MG63 (cell line): ENCODE results near the gene ATG2A. TPM values are rescaled to one million over a fixed set of nuclear protein-coding genes. Genes with fewer than 3 reads are reported as not detected.

ENCODE experiments used
- DNase-seq: peaks from one replicate; pipeline ENCODE4 v3.0.0-alpha.2; 2020
- H3K27me3 ChIP-seq: fragments of 250-450 bp; sonication (Bioruptor Pico); 2 replicates; pipeline ENCODE4 v1.5.1; 2020; ENCODE audit warnings: mild to moderate bottlenecking, moderate library complexity
- H3K36me3 ChIP-seq: fragments of 250-450 bp; sonication (Bioruptor Pico); 2 replicates; pipeline ENCODE4 v1.5.1; 2020; ENCODE audit warnings: mild to moderate bottlenecking, moderate library complexity
- H3K4me3 ChIP-seq: fragments of 250-450 bp; sonication (Bioruptor Pico); 2 replicates; pipeline ENCODE4 v1.5.1; 2020; ENCODE audit warnings: mild to moderate bottlenecking, moderate library complexity
- H3K9me3 ChIP-seq: fragments of 250-450 bp; sonication (Bioruptor Pico); 2 replicates; pipeline ENCODE4 v1.5.1; 2020; ENCODE audit warnings: mild to moderate bottlenecking, moderate library complexity
- total RNA-seq: library from RNA; depleted of rRNA; stranded (reverse); fragments of >200 nt; shearing (Covaris generic); gene quantifications from 2 replicates; pipeline ENCODE4 v1.2.3, GENCODE V29; 2014; ENCODE audit warnings: low replicate concordance

The ATG2A gene
- total RNA-seq, 1 experiment from 2014 or later: 4.6 TPM

DNA sequence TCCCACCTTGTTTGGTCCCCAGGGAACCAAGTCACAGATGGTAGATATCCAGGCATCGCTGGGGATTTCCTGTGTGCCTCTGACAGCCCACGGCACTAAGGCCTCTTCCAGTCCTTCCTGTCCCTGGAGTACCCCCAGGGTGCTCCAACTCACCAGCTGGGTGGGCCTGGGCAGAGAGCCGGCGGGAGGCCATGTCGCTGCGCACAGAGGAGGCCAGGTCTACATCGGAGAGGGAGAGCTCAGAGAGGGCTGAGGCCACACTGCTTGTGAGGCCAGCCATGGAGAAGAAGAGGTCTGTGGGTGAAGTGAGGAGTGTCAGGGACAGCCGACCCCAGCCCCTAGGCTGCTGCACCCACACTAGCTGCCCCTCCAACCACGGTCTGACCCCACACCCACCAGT is 5.3 kb downstream of the ATG2A start:
- Histone ChIP-seq H3K27me3 (no peaks in the 10 kb centered on the region), H3K9me3 (no peaks in the 10 kb centered on the region), H3K4me3 (no peak overlapping the region), H3K36me3 (no peaks in the 10 kb centered on the region; the same call in none of the 2 replicates)
- DNase-seq: no peak

DNA sequence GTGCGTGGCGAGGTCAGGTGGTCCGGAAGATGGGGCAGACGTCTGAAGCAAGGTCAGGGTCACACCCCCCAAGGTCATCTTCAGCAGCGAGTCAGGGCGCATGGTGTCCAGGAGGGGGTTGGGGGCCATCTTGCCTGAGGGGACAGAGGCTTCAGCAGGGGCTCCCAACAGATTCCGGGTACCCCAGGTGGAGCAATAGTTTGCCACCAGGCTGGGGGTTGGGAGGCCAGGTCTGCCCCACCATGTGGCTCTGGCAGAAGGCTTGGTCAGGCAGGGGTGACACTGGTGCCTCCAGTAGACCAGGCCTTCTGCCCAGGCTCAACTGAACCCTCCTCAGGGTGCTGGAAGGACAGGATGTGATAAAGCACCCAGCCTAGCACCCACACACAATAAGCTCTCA is 5.9 kb downstream of the ATG2A start:
- H3K4me3 ChIP-seq: no peak overlapping the region
- DNase-seq: no peak
- no peaks in the 10 kb centered on the region for H3K27me3 ChIP-seq
- no peaks in the 10 kb centered on the region for H3K9me3 ChIP-seq
- H3K36me3 ChIP-seq: no peaks in the 10 kb centered on the region; the same call in none of the 2 replicates

DNA sequence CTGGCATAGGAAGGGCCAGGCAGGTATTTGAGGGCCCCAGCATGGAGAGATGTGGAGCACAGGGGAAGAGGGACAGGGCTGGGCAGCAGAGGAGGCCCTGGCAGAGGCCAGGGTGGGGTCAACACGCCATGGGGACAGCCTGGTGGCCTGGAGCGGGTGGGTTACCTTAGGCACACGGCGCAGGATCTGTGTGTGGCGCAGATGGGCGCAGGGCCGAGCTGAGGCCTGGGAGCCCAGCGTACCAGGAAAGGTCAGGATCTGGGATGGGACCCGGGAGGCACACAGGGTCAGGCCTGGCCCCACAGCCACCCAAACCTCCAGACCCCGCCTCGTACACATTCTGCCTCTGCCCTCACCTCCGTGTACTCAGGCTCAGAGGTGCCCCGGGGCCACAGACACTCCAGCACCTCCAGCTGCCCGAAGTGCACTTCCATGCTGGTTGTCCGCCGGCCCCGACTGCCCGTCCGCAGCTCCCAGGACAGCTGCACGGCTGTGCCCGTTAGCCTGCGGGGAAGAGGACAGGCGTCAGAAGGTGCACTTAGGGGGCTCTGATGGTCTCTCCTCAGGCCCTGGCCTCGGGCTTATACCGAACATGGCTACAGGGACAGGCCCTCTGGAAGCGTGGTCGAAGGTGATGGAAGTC is 6.4 kb downstream of the ATG2A start:
- Histone ChIP-seq H3K27me3 (no peaks in the 10 kb centered on the region), H3K36me3 (no peaks in the 10 kb centered on the region; the same call in none of the 2 replicates), H3K4me3 (no peak overlapping the region), H3K9me3 (no peaks in the 10 kb centered on the region)
- DNase-seq: no peak

DNA sequence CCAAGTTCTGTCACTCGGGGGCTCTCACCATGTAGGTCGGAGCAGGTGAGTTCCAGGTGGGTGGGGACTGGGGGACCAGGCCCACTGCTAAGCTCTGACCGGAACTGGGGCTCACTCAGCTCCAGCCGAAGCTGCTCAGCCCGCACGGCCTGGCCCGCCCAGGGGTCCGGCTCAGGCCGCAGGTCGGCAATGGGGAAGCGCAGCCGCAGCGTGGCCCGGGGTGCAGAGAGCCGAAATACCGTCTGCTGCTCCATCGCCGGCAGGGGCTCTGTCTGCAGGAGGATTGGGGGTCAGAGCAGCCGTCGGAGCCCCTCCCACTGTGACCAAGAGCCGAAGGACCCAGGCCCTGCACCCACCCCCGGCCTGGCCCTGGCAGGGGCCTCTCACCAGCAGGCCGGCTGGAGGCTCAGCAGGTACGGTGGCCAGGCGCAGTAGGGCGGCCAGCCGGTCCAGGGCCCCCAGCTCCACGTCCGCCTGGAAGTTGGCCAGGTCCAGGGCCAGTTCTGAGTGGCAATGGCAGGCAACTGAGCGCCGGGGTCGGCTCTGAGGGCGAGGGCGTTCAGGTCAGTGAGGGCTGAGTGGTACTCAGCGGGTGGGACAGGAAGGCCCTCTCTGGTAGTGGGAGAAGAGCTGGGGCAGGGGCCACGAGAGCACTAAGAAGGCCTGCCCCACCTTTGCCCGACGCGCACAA is 7.2 kb downstream of the ATG2A start:
- no peaks in the 10 kb centered on the region; the same call in none of the 2 replicates for H3K36me3 ChIP-seq
- H3K4me3 ChIP-seq: no peak overlapping the region
- H3K9me3 ChIP-seq: no peaks in the 10 kb centered on the region
- H3K27me3 ChIP-seq: no peaks in the 10 kb centered on the region
- no peak for DNase-seq

DNA sequence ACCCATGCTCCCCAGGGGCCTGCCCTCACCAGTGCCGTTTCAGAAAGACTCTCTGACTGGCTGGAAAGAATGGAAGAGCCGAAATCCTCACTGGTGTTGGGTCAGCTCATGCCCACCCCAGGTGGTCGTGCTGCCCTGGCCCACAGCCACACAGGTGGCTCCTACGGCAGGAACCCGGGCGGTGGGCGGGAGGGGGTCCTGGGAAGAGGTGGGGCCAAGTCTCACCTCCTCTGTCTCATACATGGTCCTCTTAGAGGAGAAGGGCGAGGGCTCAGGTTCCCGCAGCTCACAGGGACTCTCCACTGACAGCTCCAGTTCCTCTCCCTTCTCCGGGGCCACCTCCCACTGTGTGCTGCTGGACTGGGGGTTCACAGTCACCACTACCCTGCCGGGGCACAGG is 8.2 kb downstream of the ATG2A start:
- Histone ChIP-seq H3K9me3 (no peaks in the 10 kb centered on the region), H3K27me3 (no peaks in the 10 kb centered on the region), H3K36me3 (no peaks in the 10 kb centered on the region; the same call in none of the 2 replicates), H3K4me3 (no peak overlapping the region)
- no peak for DNase-seq

DNA sequence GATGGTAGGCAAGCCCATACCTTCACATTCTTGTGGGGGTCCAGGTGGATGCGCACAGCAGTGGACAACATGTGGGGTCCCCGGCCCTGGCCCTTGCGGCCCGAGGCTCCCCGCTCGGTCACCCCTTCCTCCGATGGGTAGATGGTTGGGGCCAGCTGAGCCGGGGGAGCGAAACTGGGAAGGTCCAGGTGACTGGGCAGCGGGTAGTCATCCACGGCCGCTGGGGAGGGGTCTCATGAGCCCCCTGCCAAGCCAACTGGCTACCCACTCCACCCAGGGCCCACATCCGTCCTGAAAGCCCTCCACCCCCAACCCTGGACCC is 10.7 kb downstream of the ATG2A start:
- no peak for DNase-seq
- H3K9me3 ChIP-seq: no peaks in the 10 kb centered on the region
- no peak overlapping the region for H3K4me3 ChIP-seq
- no peaks in the 10 kb centered on the region for H3K27me3 ChIP-seq
- peaks cover 4% of the 10 kb centered on the region; the same call in 1 of the 2 replicates for H3K36me3 ChIP-seq

DNA sequence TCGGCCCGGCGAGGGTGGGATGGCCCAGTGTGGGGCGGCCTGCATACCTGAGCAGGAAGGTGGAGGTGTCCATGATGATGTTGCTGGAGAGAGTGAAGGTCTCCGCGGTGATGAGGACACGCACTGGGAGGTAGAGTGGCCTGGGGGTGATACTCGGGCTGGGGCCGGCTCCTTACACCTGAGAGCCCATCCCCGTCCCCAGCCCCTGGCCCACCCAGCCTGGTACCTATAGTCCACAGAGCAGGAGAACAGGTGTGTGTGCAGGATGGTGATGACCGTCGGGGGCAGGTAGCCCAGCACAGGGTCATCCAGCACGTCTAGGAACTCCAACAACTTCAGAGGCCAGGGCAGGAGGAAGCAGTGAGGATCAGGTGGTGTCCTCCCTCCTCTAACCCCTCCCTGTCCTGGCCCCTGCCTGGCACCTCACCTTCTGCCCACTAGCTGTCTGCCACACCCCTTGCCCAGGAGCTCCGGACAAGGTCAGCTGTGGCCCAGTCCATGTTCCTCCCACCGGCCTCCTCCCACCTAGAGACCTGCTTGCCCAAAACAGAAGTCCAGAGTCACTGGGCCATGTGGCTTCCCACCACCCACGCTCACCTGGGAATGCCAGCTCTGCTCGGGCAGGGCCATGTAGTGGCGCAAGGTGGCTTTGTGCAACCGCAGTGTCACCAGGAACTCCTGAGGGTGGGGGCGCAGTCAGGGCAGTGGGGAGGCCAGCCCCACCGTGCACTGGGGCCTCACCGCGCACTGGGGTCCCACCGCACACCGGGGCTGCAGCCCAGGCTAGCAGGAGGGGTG is 11.3 kb downstream of the ATG2A start:
- no peaks in the 10 kb centered on the region for H3K9me3 ChIP-seq
- H3K36me3 ChIP-seq: peaks cover 6% of the 10 kb centered on the region
- no peak overlapping the region for H3K4me3 ChIP-seq
- no peaks in the 10 kb centered on the region for H3K27me3 ChIP-seq
- no peak for DNase-seq

DNA sequence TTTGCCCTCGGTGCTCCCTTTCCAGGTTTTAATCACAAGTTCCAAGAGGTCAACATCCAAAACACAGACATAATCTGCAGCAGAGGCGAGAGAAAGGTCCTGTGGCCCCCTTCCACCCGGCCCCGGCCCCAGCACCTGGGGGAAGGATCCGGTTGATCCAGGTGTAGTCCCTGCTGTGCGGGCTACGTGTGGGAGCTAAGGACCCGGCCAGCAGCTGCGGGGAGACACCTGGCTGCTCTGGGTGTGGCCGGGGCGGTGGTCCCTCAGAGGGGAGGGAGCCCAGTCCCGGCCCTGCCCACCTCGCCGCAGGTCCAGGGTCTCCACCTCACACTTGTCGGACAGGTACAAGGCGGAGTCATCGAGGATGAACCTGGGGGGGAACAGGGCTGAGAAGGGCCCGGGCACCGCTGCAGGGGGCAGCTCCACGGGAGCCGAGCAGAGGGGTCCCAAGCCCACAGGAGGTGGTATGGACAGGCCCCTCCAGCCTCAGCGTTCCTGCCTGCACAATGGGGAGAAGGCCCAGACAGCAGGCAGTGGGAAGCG is 13.6 kb downstream of the ATG2A start:
- Histone ChIP-seq H3K36me3 (peaks cover 6% of the 10 kb centered on the region), H3K4me3 (no peak overlapping the region), H3K9me3 (no peaks in the 10 kb centered on the region), H3K27me3 (no peaks in the 10 kb centered on the region)
- DNase-seq: no peak

DNA sequence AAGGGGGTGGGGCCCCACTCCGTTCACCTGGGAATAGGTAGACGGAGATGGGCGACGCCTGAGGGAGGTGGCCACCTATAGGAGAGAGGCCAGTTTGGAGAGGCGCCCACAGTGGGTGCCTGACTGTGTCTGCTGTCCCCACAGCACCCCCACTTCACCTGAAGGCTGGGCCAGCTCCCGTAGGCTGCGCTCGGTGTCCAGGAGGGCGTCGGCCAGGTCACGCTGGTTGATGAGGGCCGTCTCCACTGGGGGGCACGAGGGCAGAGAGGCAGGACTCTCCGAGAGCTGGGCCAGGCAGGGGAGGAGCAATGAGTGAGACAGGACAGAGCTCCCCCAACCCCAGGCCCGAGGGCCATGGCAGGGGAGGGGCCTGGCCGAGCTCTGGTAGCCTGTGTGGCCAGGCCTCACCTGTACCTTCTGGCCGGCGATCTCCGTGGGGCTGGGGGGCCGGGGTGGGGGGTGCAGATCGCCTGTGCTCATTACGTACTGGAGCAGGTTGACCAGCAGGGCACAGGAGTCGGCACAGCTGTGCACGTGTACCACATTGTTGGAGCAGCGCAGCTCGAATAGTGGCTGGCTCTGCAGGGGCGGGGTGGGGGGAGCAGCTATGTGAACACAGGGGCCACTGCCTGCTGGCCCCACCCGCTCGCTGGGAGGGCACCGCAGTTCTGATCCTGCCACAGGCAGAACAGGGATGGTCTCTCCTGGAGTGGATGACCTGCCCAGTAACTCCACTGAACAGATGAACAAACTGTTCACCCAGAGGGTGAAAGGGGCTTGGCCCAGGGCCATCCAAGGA is 14.7 kb downstream of the ATG2A start:
- Histone ChIP-seq H3K9me3 (no peaks in the 10 kb centered on the region), H3K4me3 (no peak overlapping the region), H3K36me3 (peaks cover 6% of the 10 kb centered on the region), H3K27me3 (no peaks in the 10 kb centered on the region)
- DNase-seq: no peak

DNA sequence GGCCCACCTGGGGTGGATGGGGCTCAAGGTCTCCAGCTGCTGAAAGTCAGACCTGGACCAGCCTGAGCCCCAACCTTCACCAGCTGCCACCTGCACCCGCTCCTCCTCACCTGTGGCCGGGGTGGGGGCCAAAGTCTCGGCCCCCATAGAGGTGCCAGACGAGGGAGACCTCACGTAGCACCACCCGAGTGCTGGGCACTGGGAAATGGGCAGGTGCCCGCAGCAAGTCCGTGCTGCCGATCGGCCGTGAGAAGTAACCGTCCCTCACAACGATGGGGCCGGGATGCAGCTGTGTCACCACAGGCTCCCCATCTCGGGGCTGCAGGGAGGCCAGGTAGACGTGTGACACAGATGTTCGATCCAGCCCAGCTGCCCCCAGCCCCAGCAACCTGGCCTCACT is 16.2 kb downstream of the ATG2A start:
- Histone ChIP-seq H3K36me3 (peaks cover 6% of the 10 kb centered on the region), H3K27me3 (no peaks in the 10 kb centered on the region), H3K9me3 (no peaks in the 10 kb centered on the region), H3K4me3 (no peak overlapping the region)
- DNase-seq: no peak

DNA sequence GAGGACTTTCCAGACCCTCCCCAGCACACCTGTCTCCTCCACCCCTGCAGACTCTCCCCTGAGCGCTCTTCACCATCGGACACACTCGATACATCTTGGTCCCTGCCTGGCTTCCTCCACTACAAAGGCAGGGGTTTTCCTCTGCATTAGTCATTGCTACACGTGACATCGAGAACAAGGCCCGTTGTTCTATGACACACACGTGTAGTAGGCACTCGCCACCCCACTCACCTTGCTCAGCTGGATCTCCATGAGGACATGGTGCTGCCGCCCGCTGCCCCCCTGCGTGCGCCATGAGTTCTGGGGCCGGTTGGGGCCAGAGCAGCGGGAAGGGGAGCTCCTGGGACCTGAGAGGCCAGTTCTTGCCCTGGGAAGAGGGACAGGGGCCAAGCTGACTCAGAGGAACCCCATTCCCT is 16.7 kb downstream of the ATG2A start:
- Histone ChIP-seq H3K36me3 (peaks cover 6% of the 10 kb centered on the region), H3K27me3 (no peaks in the 10 kb centered on the region), H3K4me3 (no peak overlapping the region), H3K9me3 (no peaks in the 10 kb centered on the region)
- DNase-seq: no peak

DNA sequence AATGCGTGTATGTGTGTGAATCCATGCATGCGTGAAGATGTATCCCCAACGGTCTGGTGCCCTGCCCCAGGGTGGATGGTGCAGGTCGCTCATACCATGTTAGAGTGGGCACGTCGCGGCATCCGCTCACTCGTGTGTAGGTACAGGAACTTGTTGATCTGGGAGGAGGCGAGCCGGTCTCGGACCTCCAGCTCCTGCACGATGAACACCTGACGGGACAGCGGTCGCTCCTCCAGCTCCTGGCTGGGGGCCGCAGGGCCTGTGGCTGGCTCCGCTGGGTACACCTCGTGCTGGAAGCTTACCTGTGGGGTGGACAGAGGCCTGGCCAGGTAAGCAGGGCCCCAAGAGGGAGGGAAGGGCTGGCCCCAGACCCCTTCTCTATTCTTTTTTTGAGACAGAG is 18.5 kb downstream of the ATG2A start:
- no peak overlapping the region for H3K4me3 ChIP-seq
- no peak for DNase-seq
- H3K27me3 ChIP-seq: no peaks in the 10 kb centered on the region
- no peaks in the 10 kb centered on the region for H3K9me3 ChIP-seq
- H3K36me3 ChIP-seq: peaks cover 6% of the 10 kb centered on the region

DNA sequence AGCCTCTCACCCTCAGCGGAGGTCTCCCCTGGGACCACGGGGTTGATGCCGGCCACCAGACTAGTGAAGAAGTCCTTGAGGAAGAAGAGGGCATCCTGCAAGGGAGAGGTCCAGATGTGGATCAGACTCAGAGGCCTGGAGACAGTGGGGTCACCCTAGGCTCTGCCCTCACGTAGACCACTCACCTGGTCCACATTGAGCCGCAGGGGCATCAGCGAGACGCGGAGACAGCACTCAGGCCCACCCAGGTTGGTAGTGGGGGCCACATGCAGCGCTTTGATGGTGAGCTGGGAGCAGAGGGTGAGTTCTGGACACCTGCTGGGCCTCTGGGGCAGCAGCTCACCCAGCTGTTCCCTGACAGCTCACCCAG is 18.9 kb downstream of the ATG2A start:
- no peaks in the 10 kb centered on the region for H3K27me3 ChIP-seq
- peaks cover 6% of the 10 kb centered on the region for H3K36me3 ChIP-seq
- H3K4me3 ChIP-seq: no peak overlapping the region
- DNase-seq: no peak
- H3K9me3 ChIP-seq: no peaks in the 10 kb centered on the region

DNA sequence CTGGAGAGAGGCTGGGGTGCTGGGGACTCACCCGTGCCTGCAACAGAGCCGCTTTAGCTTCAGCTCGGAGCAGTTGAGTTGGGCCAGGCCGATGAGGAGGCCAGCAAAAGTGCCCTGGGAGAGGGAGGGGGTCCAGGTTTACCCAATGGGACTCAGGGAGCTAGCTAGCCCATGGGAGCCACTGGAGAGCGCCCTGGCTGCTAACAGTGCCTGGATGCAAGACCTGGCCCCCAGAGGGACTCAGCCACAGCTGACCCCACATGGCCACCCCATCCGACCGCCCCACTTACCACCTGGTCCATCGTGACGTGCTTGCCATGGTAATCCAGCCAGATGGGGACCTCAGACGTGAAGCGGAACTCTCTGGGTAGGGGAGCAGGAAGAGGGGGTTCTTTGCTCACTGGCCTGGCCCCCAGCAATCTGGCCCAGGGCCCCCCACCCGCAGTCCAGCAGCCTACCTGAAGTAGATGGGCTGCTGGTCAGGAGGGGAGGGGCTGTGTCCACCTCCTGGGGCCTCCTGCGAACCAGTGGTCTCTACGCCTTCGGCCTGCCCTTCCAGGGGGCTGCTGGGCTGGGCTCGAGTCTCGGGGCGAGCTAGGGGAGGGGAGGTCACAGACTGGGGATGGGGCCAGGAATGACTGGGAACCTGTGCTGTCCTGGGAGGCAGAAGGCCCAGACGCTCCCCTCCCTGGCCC is 19.5 kb downstream of the ATG2A start:
- DNase-seq: no peak
- Histone ChIP-seq H3K9me3 (no peaks in the 10 kb centered on the region), H3K27me3 (no peaks in the 10 kb centered on the region), H3K4me3 (no peak overlapping the region), H3K36me3 (peaks cover 6% of the 10 kb centered on the region)

DNA sequence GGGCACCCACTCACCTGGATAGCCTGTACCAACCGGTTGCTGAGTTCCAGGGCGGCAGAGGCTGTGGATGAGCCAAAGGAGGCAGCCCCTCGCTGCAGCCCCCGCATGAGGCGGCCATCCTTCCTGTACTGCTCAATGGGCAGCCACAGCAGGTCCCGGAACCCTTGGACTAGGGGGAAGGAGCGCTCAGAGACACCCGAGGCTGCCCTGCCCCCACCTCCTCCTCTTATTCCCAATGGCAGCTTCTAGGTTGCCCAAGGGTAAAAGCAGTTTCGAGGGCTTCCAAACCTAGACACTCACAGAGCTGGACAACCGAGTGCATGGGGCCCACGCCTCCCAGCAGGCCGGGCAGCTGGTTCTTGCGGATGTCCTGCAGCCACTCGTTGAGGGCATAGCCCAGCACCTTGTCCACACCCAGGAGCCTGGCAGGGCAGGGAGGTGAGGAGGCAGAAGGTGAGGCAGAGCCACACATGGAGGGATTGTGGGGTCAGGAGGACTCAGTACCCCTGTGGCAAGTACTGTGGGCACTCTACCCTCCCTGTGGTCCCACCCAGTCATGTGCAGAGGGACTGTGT is 20.5 kb downstream of the ATG2A start:
- H3K4me3 ChIP-seq: no peak overlapping the region
- no peaks in the 10 kb centered on the region for H3K9me3 ChIP-seq
- no peaks in the 10 kb centered on the region for H3K27me3 ChIP-seq
- no peak for DNase-seq
- H3K36me3 ChIP-seq: peaks cover 3% of the 10 kb centered on the region; the same call in 1 of the 2 replicates
